GM10847 (cell line): ENCODE results near the gene SCGB3A1.

ENCODE experiments used
- POLR2A ChIP-seq: IDR thresholded peaks from 2 replicates; pipeline ENCODE4 v1.6.1; 2011; ENCODE audit not compliant: insufficient read length; ENCODE audit errors: extremely low read depth

The SCGB3A1 gene

DNA sequence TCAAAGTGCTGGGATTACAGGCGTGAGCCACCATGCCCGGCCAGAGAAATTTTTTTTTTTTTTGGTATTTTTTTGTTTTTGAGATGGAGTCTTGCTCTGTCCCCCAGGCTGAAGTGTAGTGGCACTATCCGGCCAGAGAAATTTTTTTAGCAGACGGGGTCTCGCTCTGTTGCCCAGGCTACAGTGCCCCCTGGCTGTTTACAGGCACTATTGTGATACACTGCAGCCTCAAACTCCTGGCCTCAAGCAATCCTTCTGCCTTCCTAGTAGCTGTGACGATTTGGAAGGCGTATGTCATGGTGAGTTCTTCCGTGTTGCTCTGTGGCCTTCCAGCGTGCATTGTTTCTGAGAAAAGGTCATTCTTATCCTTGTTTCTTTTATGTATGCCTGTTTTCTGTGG is 49.6 kb downstream of the SCGB3A1 start:
- no peak for TF ChIP-seq POLR2A
